ENCODE data around the gene PRR9.

DNA sequence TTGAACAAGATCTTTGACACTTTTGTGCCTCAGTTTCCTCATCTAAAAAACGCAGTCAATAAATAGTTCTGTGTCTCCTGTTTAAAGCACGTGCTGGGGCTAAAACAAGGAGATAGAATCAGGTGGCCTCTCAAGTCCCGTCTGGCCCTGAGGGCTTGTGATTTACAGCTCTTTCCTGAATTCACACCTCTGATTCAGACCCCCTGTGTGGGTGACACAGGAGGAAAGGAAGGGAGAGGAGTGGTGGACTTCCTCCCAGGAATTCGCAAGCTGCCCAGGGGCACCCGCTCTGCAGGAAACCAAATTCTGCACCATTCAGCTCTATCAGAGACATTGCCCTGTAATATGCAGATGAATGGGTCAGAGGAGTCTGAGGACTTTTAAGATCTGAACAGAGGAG is 5.2 kb upstream of the PRR9 start:
- no peak for TF ChIP-seq CTCF (IDR thresholded peaks at IDR 0.05)
- TF ChIP-seq POLR2A (IDR thresholded peaks at IDR 0.05) = no peak

Measured in suprapubic skin (tissue), 3 donors.